Activated naive CD4-positive, alpha-beta T cell treated with anti-CD3 and anti-CD28 coated beads, Interleukin-2, amount 50 U/mL, for 24 hours (primary cell): Measurements from ENCODE around the gene ENKUR.

ENCODE experiments used
- H3K27ac Mint-ChIP-seq: one replicate; pipeline ENCODE4 v1.8.0; 2021; ENCODE audit warnings: mild to moderate bottlenecking, mixed read lengths
- H3K27me3 Mint-ChIP-seq: one replicate; pipeline ENCODE4 v1.8.0; 2021; ENCODE audit warnings: mixed read lengths
- H3K36me3 Mint-ChIP-seq: one replicate; pipeline ENCODE4 v1.8.0; 2021; ENCODE audit warnings: mixed read lengths
- H3K4me1 Mint-ChIP-seq: one replicate; pipeline ENCODE4 v1.8.0; 2021; ENCODE audit warnings: mixed read lengths
- H3K4me3 Mint-ChIP-seq: one replicate; pipeline ENCODE4 v1.8.0; 2021; ENCODE audit warnings: mild to moderate bottlenecking, mixed read lengths
- H3K9me3 Mint-ChIP-seq: one replicate; pipeline ENCODE4 v1.8.0; 2021; ENCODE audit warnings: mixed read lengths

The ENKUR gene

DNA sequence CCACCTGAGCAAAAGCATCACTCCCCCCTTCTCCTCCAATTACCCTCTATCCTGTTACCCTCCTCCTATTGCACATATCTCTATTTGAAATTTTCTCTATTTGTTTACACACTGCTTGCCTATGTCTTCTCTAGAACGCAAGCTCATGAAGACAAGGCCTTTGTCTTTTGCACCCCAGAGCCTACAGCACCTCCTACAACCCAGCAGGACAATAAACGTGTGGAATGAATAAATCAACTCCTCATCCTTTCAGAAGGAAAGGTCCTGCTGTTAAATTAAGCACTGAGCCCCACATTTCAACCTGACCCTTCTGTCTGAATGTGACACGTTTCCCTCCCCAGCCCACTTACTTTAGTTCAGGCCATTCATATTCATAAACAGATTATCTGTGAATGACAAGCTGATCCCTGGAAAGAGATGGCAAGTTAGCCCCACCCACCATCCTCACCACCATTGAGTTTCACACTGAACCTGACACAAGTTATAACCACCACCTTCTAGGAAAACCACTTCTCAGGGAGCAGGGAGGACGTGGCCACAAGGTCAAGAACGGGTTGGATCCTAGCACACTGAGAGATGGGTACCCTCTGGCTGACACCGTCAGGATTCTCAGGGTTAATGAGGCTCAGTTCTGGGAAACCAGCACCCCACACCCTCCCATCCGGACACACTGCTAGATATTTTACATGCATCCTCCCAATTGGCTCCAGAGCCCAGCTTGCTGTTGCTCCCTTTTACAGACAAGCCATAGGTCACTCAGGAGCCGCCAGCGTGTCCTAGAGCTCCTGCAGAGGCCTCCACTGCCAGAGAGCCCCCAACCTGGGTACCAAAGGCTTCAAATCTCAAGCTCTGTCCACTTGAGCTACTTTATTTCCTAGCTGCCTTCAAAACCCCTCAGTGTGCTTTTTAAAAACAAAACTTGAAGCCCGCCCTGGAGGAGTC, 64.5 kb downstream of the ENKUR start:
- H3K4me3 Mint-ChIP-seq, result peak overlapping the region; percentile 71
- H3K27ac Mint-ChIP-seq, result peak overlapping the region; percentile 43
- H3K27me3 Mint-ChIP-seq, result no peaks in the 10 kb centered on the region
- H3K4me1 Mint-ChIP-seq, result peaks cover 25% of the 10 kb centered on the region
- no peaks in the 10 kb centered on the region for H3K9me3 Mint-ChIP-seq
- no peaks in the 10 kb centered on the region for H3K36me3 Mint-ChIP-seq

DNA sequence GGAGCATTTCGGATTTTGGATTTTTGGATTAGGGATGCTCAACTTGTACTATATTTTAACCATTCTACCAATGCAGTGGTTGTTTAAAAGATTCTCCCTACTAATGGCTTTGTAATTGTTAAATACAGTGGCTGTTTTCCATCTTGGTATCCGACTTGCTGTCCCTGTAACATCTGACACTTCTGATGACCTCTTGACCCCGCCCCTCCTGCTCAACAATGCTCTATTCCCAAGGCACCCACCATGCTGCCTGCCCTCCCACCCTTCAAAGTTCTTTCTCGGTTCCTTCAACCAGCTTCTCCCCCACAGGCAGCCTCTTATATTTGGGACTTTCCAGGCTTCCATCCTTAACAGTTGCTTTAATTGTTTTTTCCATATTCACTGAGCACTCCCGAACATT, 65.5 kb downstream of the ENKUR start:
- H3K4me3 Mint-ChIP-seq, result no peak overlapping the region
- H3K36me3 Mint-ChIP-seq, result no peaks in the 10 kb centered on the region
- H3K27me3 Mint-ChIP-seq, result no peaks in the 10 kb centered on the region
- no peak overlapping the region for H3K27ac Mint-ChIP-seq
- peaks cover 25% of the 10 kb centered on the region for H3K4me1 Mint-ChIP-seq
- H3K9me3 Mint-ChIP-seq, result no peaks in the 10 kb centered on the region

DNA sequence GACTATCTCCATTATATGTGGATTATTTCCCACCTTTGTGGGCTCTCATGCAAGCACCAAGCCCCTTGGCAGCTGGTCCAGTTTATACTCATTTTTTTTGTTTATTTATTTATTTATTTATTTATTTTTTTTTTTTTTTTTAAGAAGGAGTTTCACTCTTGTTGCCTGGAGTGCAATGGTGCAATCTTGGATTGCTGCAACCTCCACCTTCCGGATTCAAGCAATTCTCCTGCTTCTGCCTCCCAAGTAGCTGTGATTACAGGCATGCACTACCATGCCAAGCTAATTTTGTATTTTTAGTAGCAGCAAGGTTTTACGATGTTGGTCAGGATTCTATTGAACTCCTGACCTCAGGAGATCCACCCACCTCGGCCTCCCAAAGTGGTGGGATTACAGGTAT, 66.3 kb downstream of the ENKUR start:
- no peaks in the 10 kb centered on the region for H3K36me3 Mint-ChIP-seq
- no peak overlapping the region for H3K4me3 Mint-ChIP-seq
- H3K27me3 Mint-ChIP-seq, result no peaks in the 10 kb centered on the region
- H3K9me3 Mint-ChIP-seq, result no peaks in the 10 kb centered on the region
- peaks cover 25% of the 10 kb centered on the region for H3K4me1 Mint-ChIP-seq
- no peak overlapping the region for H3K27ac Mint-ChIP-seq

DNA sequence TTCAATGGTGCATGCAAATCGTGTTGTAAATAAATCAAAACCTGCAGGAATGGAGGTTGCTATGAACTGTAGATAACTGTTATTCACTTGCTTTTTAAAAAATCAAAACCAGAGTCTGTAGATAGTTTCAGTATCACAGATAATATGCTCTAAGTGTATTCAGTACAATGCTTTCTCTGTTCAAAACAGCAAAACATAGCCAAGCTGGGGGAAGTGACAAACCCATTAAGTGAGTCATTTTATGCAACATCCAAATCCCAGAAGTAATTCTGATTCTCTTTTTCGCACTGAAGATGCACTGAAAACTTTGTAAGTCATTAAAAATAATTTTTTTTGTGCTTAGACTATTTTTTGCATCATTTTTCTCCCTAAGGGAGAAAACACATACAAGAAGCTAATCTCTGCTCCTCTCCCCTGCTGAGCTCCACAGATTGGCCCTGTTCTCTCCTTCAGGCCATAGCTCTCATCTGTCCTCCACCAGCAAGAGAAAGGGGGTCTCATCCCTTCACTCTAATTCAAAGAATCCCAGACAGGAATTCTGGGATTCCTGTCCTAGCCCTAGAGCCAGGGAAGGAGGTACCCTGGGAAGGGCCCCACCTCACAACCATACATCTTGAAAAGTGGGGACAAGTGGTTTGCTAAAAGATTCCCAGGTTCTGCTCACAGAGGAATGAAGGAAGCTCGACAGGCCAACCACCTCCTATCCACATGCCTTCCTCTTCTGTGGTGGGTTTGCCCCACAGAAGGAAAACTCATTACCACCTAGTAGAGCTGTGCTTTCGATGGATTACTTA, 68.5 kb downstream of the ENKUR start:
- Mint-ChIP-seq H3K4me3 (no peak overlapping the region), H3K4me1 (peaks cover 18% of the 10 kb centered on the region), H3K27me3 (no peaks in the 10 kb centered on the region), H3K27ac (peak overlapping the region; percentile 53), H3K36me3 (no peaks in the 10 kb centered on the region), H3K9me3 (no peaks in the 10 kb centered on the region)

DNA sequence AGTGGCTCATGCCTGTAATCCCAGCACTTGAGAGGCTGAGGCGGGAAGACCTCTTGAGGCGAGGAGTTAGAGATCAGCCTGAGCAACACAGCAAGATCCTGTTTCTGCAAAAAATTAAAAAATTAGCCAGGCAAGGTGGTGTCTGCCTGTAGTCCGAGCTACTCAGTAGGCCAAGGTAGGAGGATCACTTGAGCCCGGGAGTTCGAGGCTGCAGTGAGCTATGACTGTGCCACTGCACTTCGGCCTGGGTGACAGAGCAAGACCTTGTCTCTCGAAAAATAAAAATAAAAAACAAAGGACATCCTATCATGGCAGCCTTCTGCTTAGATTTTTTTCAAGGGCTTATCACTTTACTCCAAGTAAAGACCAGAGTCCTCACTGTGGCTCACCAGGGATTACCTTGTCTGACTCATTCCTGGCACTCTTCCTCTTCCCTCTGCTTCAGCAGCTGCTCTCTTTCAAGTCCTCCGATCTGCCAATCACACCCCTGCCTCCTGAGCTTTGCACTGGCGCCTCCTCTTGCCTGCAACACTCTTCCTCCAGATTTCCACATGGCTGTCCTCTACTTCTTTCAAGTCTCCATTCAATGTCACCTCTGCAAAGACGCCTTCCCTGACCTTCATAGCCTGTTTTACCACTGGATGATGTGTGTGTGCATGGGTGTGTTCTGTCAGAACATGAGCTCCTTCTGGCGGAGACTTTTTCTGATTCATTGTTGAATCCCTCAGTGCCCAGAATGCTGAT, 71.3 kb downstream of the ENKUR start:
- H3K4me3 Mint-ChIP-seq, result no peak overlapping the region
- no peaks in the 10 kb centered on the region for H3K27me3 Mint-ChIP-seq
- no peaks in the 10 kb centered on the region for H3K9me3 Mint-ChIP-seq
- peaks cover 9% of the 10 kb centered on the region for H3K4me1 Mint-ChIP-seq
- H3K27ac Mint-ChIP-seq, result no peak overlapping the region
- no peaks in the 10 kb centered on the region for H3K36me3 Mint-ChIP-seq

DNA sequence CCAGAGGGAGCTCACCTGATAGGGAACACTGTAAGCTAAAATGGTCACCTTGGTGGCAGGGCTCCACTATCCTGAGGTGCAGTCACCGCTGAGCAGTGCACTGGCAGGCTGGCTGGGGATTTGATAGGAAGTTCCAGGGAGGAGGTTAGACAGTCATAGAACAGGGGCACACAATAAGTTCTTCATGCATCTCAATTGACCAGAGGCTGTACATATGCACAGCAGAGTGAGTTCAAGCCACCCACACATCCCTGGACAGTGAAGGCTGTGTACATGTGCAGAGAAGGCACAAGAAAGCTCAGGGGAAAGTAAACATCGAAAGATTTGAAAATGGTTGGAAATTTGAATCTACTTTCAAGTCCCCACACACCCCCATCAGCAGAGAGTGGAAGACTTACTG, 77.4 kb downstream of the ENKUR start:
- no peak overlapping the region for H3K4me3 Mint-ChIP-seq
- H3K4me1 Mint-ChIP-seq, result no peaks in the 10 kb centered on the region
- H3K9me3 Mint-ChIP-seq, result no peaks in the 10 kb centered on the region
- H3K27me3 Mint-ChIP-seq, result no peaks in the 10 kb centered on the region
- no peaks in the 10 kb centered on the region for H3K36me3 Mint-ChIP-seq
- no peak overlapping the region for H3K27ac Mint-ChIP-seq

DNA sequence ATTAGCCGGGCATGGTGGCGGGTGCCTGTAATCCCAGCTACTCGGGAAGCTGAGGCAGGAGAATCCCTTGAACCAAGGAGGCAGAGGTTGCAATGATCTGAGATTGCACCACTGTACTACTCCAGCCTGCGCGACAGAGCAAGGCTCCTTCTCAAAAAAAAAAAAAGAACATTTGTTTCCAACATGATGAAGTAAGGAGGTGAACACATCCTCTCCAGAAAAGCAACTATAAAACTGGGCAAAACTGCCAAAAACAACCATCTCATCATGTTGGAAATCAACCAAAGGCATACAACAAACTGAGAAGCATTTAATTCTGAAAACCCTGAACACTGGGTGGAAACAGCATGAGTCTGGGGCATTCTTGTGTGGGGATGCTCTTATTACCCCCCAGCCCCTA, 77.9 kb downstream of the ENKUR start:
- no peaks in the 10 kb centered on the region for H3K27me3 Mint-ChIP-seq
- no peaks in the 10 kb centered on the region for H3K4me1 Mint-ChIP-seq
- H3K27ac Mint-ChIP-seq, result no peak overlapping the region
- no peaks in the 10 kb centered on the region for H3K9me3 Mint-ChIP-seq
- H3K4me3 Mint-ChIP-seq, result no peak overlapping the region
- H3K36me3 Mint-ChIP-seq, result no peaks in the 10 kb centered on the region

DNA sequence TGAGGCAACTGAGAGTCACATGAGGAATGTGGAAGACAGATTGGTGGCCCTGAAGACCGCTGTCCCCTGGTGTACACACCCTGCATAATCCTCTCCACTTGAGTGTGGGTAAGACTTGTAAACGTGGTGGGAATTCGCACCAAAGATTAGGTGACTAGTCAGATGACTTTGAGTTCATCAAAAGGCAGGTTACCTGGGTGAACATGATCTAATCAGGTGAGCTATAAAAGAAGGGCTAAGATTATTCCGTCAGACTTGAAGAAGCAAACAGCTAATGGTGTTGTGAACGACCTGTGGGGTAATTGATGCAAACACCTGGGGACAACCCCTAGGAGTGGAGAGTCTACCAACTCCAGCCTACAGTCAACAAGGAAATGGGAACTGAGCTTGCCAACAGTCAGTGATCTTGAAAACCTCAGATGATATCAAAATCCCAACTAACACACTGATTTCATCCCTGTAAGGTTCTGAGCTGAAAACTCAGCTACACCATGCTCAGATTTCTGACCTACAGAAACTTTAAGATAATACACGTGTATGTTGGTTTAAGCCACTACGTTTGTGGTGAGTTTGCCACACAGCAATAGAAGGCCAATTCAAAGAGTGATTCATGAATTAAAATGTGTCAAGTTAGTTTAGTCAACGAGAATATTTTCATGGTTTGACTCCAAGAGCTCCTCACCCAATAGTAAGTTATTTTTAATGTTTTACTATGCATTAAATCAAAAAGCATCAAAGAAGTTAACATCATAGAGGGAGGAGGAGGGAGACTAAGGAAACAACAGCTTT, 80.3 kb downstream of the ENKUR start:
- Mint-ChIP-seq H3K36me3 (no peaks in the 10 kb centered on the region), H3K27me3 (no peaks in the 10 kb centered on the region), H3K4me3 (no peak overlapping the region), H3K9me3 (no peaks in the 10 kb centered on the region), H3K27ac (no peak overlapping the region), H3K4me1 (no peaks in the 10 kb centered on the region)
